ENCODE results near the gene MOCS1. TPM values are rescaled to one million over a fixed set of nuclear protein-coding genes. Genes with fewer than 3 reads are reported as not detected.

MOCS1 gene
- polyA plus RNA-seq, 3 donors: 0.05 to 0.26 (median 0.12) TPM

DNA sequence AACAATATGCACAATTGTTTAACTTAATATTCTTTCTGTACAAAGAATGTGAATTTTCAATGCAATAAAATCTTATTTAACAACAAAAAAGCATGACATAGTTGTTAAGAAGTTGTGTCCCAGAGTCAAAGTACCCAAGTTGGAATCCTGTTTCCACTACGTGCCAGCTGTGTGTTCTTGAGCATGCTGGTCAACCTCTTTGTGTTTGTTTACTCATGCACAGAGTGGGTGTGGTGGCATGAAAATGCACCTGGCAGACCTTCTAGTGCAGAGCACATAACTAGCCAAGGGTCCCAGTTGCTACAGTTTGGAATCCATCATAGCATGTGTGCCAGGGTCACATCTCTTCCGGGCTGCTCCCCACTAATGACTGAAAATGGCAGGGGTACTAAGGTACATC, 24.7 kb upstream of the MOCS1 start:
- H3K27me3 Mint-ChIP-seq (ENCODE audit: low read depth in 3 of 3): peaks cover 3 to 7% (median 3%) of the 10 kb centered on the region in 3 donors
- H3K4me1 Mint-ChIP-seq: no peaks in the 10 kb centered on the region
- H3K27ac Mint-ChIP-seq: no peak overlapping the region
- no peak for DNase-seq
- intact Hi-C loops (cut with micrococcal nuclease): no loop called here
- Histone ChIP-seq H3K36me3 (replicated peaks in 1 of 2; ENCODE audit: control insufficient read depth in 1 of 2, insufficient read depth in 2 of 2, low read length in 2 of 2) (no peaks in the 10 kb centered on the region), H3K9me3 (replicated peaks in 1 of 2; ENCODE audit: control insufficient read depth in 1 of 2, insufficient read depth in 1 of 2, low read length in 2 of 2) (no peaks in the 10 kb centered on the region), H3K4me2 (replicated peaks; ENCODE audit: extremely low read depth, low read length, poor library complexity, severe bottlenecking) (no peak overlapping the region), H3K4me3 (replicated peaks in 1 of 3; ENCODE audit: low read depth in 2 of 3, low read length in 3 of 3) (no peak overlapping the region), H3K79me2 (ENCODE audit: insufficient read depth, low read length) (no peaks in the 10 kb centered on the region), H4K20me1 (ENCODE audit: insufficient read depth, low read length) (no peaks in the 10 kb centered on the region), H2AFZ (ENCODE audit: insufficient read depth, low read depth, low read length, poor library complexity, severe bottlenecking) (no peak overlapping the region), H3K9ac (ENCODE audit: insufficient read depth, low read length, poor library complexity, severe bottlenecking) (no peak overlapping the region), H3K27me3 (ENCODE audit: control insufficient read depth in 2 of 2, insufficient read depth in 2 of 2, low read length in 2 of 2) (no peaks in the 10 kb centered on the region), H3K4me1 (ENCODE audit: control insufficient read depth in 1 of 2, insufficient read depth in 2 of 2, low read length in 2 of 2) (no peaks in the 10 kb centered on the region), H3K27ac (ENCODE audit: low read depth in 1 of 2, low read length in 2 of 2) (no peak overlapping the region)
- H3K9me3 Mint-ChIP-seq: peaks cover 0 to 7% (median 4%) of the 10 kb centered on the region in 7 donors
- no peaks in the 10 kb centered on the region for H3K36me3 Mint-ChIP-seq
- no peak for TF ChIP-seq CTCF (IDR thresholded peaks at IDR 0.05)
- no peak overlapping the region for H3K4me3 Mint-ChIP-seq
- 90% methylated on average over 2 of the region's 2 CpGs for WGBS (ENCODE audit: insufficient coverage)

GRCh38 chr6:39956936-39957335, 22.7 kb upstream of the MOCS1 start:
- H3K4me3 Mint-ChIP-seq: no peak overlapping the region
- H4K20me1 ChIP-seq (ENCODE audit: insufficient read depth, low read length): no peaks in the 10 kb centered on the region
- no peak for TF ChIP-seq CTCF (IDR thresholded peaks at IDR 0.05)
- no peaks in the 10 kb centered on the region for H3K36me3 Mint-ChIP-seq
- no peaks in the 10 kb centered on the region for H3K4me1 ChIP-seq (ENCODE audit: control insufficient read depth in 1 of 2, insufficient read depth in 2 of 2, low read length in 2 of 2)
- H3K9ac ChIP-seq (ENCODE audit: insufficient read depth, low read length, poor library complexity, severe bottlenecking): no peak overlapping the region
- H2AFZ ChIP-seq (ENCODE audit: insufficient read depth, low read depth, low read length, poor library complexity, severe bottlenecking): no peak overlapping the region
- H3K79me2 ChIP-seq (ENCODE audit: insufficient read depth, low read length): no peaks in the 10 kb centered on the region
- peaks cover 0 to 3% (median 2%) of the 10 kb centered on the region in 3 donors for H3K27me3 Mint-ChIP-seq (ENCODE audit: low read depth in 3 of 3)
- no peaks in the 10 kb centered on the region for H3K36me3 ChIP-seq (replicated peaks in 1 of 2; ENCODE audit: control insufficient read depth in 1 of 2, insufficient read depth in 2 of 2, low read length in 2 of 2)
- no peak overlapping the region for H3K27ac ChIP-seq (ENCODE audit: low read depth in 1 of 2, low read length in 2 of 2)
- no CpG with 5 or more reads among the region's 4 CpGs for WGBS (ENCODE audit: insufficient coverage)
- intact Hi-C loops (cut with micrococcal nuclease): no loop called here
- H3K27ac Mint-ChIP-seq: no peak overlapping the region
- no peak overlapping the region for H3K4me3 ChIP-seq (replicated peaks in 1 of 3; ENCODE audit: low read depth in 2 of 3, low read length in 3 of 3)
- H3K9me3 Mint-ChIP-seq: peaks cover 0 to 7% (median 4%) of the 10 kb centered on the region in 7 donors
- no peaks in the 10 kb centered on the region for H3K9me3 ChIP-seq (replicated peaks in 1 of 2; ENCODE audit: control insufficient read depth in 1 of 2, insufficient read depth in 1 of 2, low read length in 2 of 2)
- DNase-seq: no peak
- H3K27me3 ChIP-seq (ENCODE audit: control insufficient read depth in 2 of 2, insufficient read depth in 2 of 2, low read length in 2 of 2): no peaks in the 10 kb centered on the region
- H3K4me2 ChIP-seq (replicated peaks; ENCODE audit: extremely low read depth, low read length, poor library complexity, severe bottlenecking): no peak overlapping the region
- H3K4me1 Mint-ChIP-seq: no peaks in the 10 kb centered on the region
